T-helper 9 cell (primary cell): ENCODE measurements around the gene ATP2B3.

Source experiments
- DNase-seq: peaks from one replicate; pipeline ENCODE4 v3.0.0-alpha.2; 2020

ATP2B3 gene

GRCh38 chrX:153576239-153576870, 58.9 kb downstream of the ATP2B3 start:
- DNase-seq: no peak

GRCh38 chrX:153576961-153577360, 59.5 kb downstream of the ATP2B3 start:
- DNase-seq: no peak

GRCh38 chrX:153578200-153578835, 60.9 kb downstream of the ATP2B3 start:
- no peak for DNase-seq

GRCh38 chrX:153578889-153579288, 61.4 kb downstream of the ATP2B3 start:
- no peak for DNase-seq

- no peak for DNase-seq
Observed at GRCh38 chrX:153580700-153581386, 63.4 kb downstream of the ATP2B3 start.

- peak; percentile 48 for DNase-seq
Observed at GRCh38 chrX:153582896-153583295, 65.5 kb downstream of the ATP2B3 start.

GRCh38 chrX:153583433-153583832, 66.0 kb downstream of the ATP2B3 start:
- no peak for DNase-seq

GRCh38 chrX:153585827-153586226, 68.4 kb downstream of the ATP2B3 start:
- DNase-seq: no peak

- no peak for DNase-seq
Observed at GRCh38 chrX:153587342-153587741, 69.9 kb downstream of the ATP2B3 start.

- DNase-seq: no peak
Observed at GRCh38 chrX:153588021-153588781, 70.8 kb downstream of the ATP2B3 start.

GRCh38 chrX:153588782-153589446, 71.5 kb downstream of the ATP2B3 start:
- no peak for DNase-seq

- no peak for DNase-seq
Observed at GRCh38 chrX:153590961-153591956, 73.8 kb downstream of the ATP2B3 start.

- DNase-seq: no peak
Observed at GRCh38 chrX:153592091-153592833, 74.8 kb downstream of the ATP2B3 start.

GRCh38 chrX:153592966-153593688, 75.7 kb downstream of the ATP2B3 start:
- no peak for DNase-seq

GRCh38 chrX:153593811-153594500, 76.5 kb downstream of the ATP2B3 start:
- DNase-seq: no peak

GRCh38 chrX:153595387-153595786, 77.9 kb downstream of the ATP2B3 start:
- no peak for DNase-seq

GRCh38 chrX:153595859-153596857, 78.7 kb downstream of the ATP2B3 start:
- no peak for DNase-seq
